ENCODE measurements around the gene RXFP1. TPM values are rescaled to one million over a fixed set of nuclear protein-coding genes. Genes with fewer than 3 reads are reported as not detected.

The RXFP1 gene
- total and polyA plus RNA-seq, 9 donors = 0.05 to 1.1 (median 0.23) TPM

DNA sequence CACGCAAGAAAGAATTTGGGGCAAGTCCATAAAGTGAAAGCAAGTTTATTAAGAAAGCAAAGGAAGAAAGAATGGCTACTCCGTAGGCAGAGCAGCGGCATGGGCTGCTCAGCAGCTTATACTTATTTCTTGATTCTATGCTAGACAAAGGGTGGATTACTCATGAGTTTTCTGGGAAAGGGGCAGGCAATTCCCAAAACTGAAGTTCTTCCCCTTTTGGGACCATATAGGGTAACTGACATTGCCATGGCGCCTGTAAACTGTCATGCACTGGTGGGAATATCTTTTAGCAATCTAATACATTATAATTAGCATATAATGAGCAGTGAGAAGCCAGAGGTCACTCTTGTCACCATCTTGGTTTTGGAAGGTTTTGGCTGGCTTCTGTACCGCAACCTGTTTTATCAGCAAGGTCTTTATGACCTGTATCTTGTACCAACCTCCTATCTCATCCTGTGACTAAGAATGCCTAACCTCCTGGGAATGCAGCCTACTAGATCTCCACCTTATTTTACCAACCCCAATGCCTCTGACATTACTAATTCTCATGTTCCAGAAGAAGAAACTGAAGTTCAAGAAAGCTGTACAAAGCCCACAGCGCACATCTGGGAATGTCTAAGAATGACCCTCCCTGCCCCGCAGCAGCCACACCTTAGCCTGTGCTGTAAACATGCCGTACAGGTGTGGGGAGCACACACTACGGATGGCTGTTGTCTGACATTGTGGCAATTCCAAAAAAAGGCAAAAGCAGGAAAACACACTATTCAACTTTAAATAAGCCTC, 18.6 kb downstream of the RXFP1 start:
- Histone ChIP-seq H3K27ac (ENCODE audit: low read length) (no peak overlapping the region), H3K4me3 (ENCODE audit: low read length) (no peak overlapping the region), H3K27me3 (ENCODE audit: control insufficient read depth, insufficient read depth, low read length) (no peaks in the 10 kb centered on the region), H3K9me3 (replicated peaks; ENCODE audit: control insufficient read depth, low read depth, low read length) (no peaks in the 10 kb centered on the region), H3K36me3 (ENCODE audit: control insufficient read depth, insufficient read depth, low read length) (no peaks in the 10 kb centered on the region), H3K4me1 (ENCODE audit: control insufficient read depth, insufficient read depth, low read length) (no peaks in the 10 kb centered on the region)
- DNase-seq = no peak
- 75% methylated on average over 4 of the region's 9 CpGs for WGBS (ENCODE audit: insufficient coverage)

DNA sequence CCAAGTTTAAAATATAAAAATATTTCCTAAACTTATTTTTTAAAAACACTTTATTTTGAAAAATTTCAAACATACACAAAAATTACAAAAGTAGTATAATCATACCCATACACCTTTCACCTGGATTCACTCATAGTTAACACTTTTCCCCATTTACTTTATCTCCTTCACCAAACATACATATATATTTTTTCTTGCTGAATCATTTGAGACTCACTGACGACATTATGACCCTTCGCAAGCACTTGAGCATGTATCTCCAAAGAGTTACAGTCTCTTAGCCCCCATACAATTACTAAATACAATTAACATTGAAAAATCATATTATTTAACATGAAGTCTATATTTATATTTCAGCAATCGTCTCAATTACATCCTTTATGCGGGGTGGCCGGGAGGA, 19.8 kb downstream of the RXFP1 start:
- no peak for DNase-seq
- no peak overlapping the region for H3K4me3 ChIP-seq (ENCODE audit: low read length)
- no peaks in the 10 kb centered on the region for H3K36me3 ChIP-seq (ENCODE audit: control insufficient read depth, insufficient read depth, low read length)
- WGBS (ENCODE audit: insufficient coverage) = no CpG with 5 or more reads among the region's 5 CpGs
- H3K9me3 ChIP-seq (replicated peaks; ENCODE audit: control insufficient read depth, low read depth, low read length) = no peaks in the 10 kb centered on the region
- no peaks in the 10 kb centered on the region for H3K27me3 ChIP-seq (ENCODE audit: control insufficient read depth, insufficient read depth, low read length)
- no peak overlapping the region for H3K27ac ChIP-seq (ENCODE audit: low read length)
- H3K4me1 ChIP-seq (ENCODE audit: control insufficient read depth, insufficient read depth, low read length) = no peaks in the 10 kb centered on the region

DNA sequence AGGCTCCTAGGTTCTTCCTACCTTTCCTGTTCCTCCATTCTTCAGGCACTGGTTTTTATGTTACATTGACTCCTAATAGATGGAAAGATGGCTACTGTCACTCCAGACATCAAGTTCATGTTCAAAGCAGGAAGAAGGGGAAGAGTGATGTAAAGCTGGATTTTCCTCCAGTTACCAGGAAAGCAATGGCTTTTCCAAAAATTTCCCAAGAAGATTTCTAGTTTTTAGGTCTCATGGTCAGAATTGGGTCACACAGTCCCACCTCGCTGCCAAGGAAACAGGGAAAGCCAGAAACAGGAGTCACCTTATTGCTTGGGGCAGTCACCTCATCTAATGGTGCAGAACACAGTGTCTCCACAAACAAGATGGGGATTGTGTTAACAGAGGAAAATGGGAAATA, 21.5 kb downstream of the RXFP1 start:
- H3K27ac ChIP-seq (ENCODE audit: low read length) = no peak overlapping the region
- H3K4me3 ChIP-seq (ENCODE audit: low read length) = no peak overlapping the region
- H3K27me3 ChIP-seq (ENCODE audit: control insufficient read depth, insufficient read depth, low read length) = no peaks in the 10 kb centered on the region
- no peaks in the 10 kb centered on the region for H3K4me1 ChIP-seq (ENCODE audit: control insufficient read depth, insufficient read depth, low read length)
- H3K36me3 ChIP-seq (ENCODE audit: control insufficient read depth, insufficient read depth, low read length) = no peaks in the 10 kb centered on the region
- whole genome bisulfite sequencing (ENCODE audit: insufficient coverage) = 86% methylated on average over 1 of the region's 1 CpG
- no peaks in the 10 kb centered on the region for H3K9me3 ChIP-seq (replicated peaks; ENCODE audit: control insufficient read depth, low read depth, low read length)
- no peak for DNase-seq

DNA sequence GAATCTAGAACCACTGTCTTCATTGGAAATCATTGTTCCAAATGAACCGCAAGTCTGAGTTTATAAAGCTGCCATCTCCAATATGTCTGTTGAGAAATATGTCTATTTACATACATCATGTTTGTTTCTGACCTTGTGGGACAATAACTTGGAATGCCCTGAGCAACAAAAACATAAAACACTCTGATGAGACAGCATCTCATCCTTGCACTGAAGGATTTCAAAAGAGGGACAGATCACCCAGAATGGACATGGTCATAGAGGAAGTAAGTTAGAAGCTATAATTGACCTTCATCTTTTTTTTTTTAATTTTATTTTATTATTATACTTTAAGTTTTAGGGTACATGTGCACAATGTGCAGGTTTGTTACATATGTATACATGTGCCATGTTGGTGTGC, 22.5 kb downstream of the RXFP1 start:
- Histone ChIP-seq H3K4me1 (ENCODE audit: control insufficient read depth, insufficient read depth, low read length) (no peaks in the 10 kb centered on the region), H3K9me3 (replicated peaks; ENCODE audit: control insufficient read depth, low read depth, low read length) (no peaks in the 10 kb centered on the region), H3K36me3 (ENCODE audit: control insufficient read depth, insufficient read depth, low read length) (no peaks in the 10 kb centered on the region), H3K27ac (ENCODE audit: low read length) (no peak overlapping the region), H3K27me3 (ENCODE audit: control insufficient read depth, insufficient read depth, low read length) (no peaks in the 10 kb centered on the region), H3K4me3 (ENCODE audit: low read length) (no peak overlapping the region)
- DNase-seq = no peak
- no CpG with 5 or more reads among the region's 1 CpG for WGBS (ENCODE audit: insufficient coverage)

DNA sequence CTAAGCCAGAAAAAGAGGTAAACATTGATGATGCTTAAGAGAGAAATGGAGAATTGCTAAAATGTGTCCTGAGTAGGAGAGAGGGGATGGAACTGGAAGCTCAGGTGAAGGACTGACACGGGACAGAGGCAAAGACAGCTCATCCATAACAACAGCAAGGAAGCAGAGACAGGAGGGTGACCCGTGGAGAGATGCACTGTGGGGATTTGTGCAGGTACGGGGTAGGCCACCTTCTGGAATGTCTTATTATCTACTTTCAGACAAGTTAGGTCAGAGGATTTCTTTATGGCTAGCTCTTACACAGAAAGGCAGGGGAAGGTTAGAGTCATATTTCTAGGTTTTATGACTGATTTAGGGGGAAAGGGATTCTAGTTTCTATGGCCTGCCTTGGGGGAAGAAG, 31.7 kb downstream of the RXFP1 start:
- Histone ChIP-seq H3K27ac (ENCODE audit: low read length) (no peak overlapping the region), H3K36me3 (ENCODE audit: control insufficient read depth, insufficient read depth, low read length) (no peaks in the 10 kb centered on the region), H3K27me3 (ENCODE audit: control insufficient read depth, insufficient read depth, low read length) (no peaks in the 10 kb centered on the region), H3K9me3 (replicated peaks; ENCODE audit: control insufficient read depth, low read depth, low read length) (no peaks in the 10 kb centered on the region), H3K4me1 (ENCODE audit: control insufficient read depth, insufficient read depth, low read length) (no peaks in the 10 kb centered on the region), H3K4me3 (ENCODE audit: low read length) (no peak overlapping the region)
- no peak for DNase-seq
- WGBS (ENCODE audit: insufficient coverage) = 75% methylated on average over 1 of the region's 3 CpGs

DNA sequence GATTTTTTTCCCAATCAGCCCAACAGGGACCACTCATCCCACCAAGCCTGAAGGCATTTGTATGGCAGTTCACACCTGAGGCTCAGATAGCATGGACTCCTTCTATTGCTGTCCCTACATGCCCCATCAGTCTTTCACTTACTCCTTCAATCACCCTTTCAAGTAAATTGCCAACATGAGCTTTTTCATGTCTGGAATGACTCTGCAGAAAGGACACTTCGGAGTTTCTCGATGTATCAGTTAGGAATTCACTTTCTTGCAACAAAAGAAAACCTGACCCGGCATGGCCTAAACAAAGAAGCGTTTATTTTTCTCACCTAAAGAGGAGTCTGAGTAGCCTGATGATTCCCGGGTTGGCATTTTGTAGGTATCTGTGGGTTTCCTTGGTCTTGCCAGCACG, 38.6 kb downstream of the RXFP1 start:
- Histone ChIP-seq H3K4me1 (ENCODE audit: control insufficient read depth, insufficient read depth, low read length) (no peaks in the 10 kb centered on the region), H3K27me3 (ENCODE audit: control insufficient read depth, insufficient read depth, low read length) (no peaks in the 10 kb centered on the region), H3K36me3 (ENCODE audit: control insufficient read depth, insufficient read depth, low read length) (no peaks in the 10 kb centered on the region), H3K27ac (ENCODE audit: low read length) (no peak overlapping the region), H3K9me3 (replicated peaks; ENCODE audit: control insufficient read depth, low read depth, low read length) (no peaks in the 10 kb centered on the region), H3K4me3 (ENCODE audit: low read length) (no peak overlapping the region)
- no peak for DNase-seq
- WGBS (ENCODE audit: insufficient coverage) = 100% methylated on average over 1 of the region's 6 CpGs

DNA sequence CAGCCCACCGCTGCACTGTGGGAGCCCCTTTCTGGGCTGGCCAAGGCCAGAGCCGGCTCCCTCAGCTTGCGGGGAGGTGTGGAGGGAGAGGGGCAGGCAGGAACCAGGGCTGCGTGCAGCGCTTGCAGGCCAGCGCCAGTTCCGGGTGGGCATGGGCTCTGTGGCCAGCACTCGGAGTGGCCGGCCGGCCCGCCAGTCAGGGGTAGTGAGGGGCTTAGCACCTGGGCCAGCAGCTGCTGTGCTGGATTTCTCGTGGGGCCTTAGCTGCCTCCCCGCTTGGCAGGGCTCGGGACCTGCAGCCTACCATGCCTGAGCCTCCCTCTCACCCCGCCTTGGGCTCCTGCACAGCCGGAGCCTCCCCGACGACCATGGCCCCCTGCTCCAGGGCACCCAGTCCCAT, 45.2 kb downstream of the RXFP1 start:
- H3K36me3 ChIP-seq (ENCODE audit: control insufficient read depth, insufficient read depth, low read length) = no peaks in the 10 kb centered on the region
- WGBS (ENCODE audit: insufficient coverage) = 95% methylated on average over 18 of the region's 18 CpGs
- no peaks in the 10 kb centered on the region for H3K4me1 ChIP-seq (ENCODE audit: control insufficient read depth, insufficient read depth, low read length)
- DNase-seq = no peak
- no peaks in the 10 kb centered on the region for H3K9me3 ChIP-seq (replicated peaks; ENCODE audit: control insufficient read depth, low read depth, low read length)
- H3K27ac ChIP-seq (ENCODE audit: low read length) = no peak overlapping the region
- no peak overlapping the region for H3K4me3 ChIP-seq (ENCODE audit: low read length)
- no peaks in the 10 kb centered on the region for H3K27me3 ChIP-seq (ENCODE audit: control insufficient read depth, insufficient read depth, low read length)

DNA sequence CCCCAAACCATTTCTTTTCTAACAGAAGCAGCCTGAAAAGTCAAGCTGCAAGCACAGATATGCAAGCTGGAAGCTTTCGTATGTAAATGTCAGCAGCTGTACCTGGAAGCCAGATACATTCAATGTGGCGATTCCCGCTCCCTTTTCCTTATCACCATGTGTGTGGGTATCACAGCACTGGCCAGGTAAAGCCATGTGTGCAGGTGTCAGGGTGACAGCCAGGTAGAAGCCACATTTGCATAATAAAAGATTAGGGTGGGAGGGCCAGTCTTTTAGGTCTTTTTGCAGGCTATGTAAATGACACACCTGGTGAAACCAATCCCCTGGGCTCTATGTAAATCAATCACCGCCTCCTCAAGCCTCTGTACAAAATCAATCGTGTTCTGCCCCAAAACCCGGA, 50.1 kb downstream of the RXFP1 start:
- WGBS (ENCODE audit: insufficient coverage) = 64% methylated on average over 4 of the region's 6 CpGs
- Histone ChIP-seq H3K9me3 (replicated peaks; ENCODE audit: control insufficient read depth, low read depth, low read length) (no peaks in the 10 kb centered on the region), H3K27ac (ENCODE audit: low read length) (no peak overlapping the region), H3K4me1 (ENCODE audit: control insufficient read depth, insufficient read depth, low read length) (no peaks in the 10 kb centered on the region), H3K36me3 (ENCODE audit: control insufficient read depth, insufficient read depth, low read length) (no peaks in the 10 kb centered on the region), H3K27me3 (ENCODE audit: control insufficient read depth, insufficient read depth, low read length) (no peaks in the 10 kb centered on the region), H3K4me3 (ENCODE audit: low read length) (no peak overlapping the region)
- DNase-seq = no peak

DNA sequence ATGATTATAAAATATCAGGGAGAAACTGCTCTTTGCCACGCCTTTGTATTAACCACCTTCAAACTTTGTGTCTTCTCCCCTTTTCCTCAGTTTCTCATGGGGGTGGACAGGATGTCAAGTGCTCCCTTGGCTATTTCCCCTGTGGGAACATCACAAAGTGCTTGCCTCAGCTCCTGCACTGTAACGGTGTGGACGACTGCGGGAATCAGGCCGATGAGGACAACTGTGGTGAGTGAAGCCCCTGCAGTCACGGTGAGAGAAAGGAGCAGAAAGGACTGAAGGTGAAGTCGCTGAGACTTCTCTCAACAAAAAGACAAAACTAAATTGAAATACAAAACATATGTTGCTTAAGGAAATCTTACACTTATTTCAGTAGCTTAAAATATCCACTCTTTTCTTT, 50.9 kb downstream of the RXFP1 start:
- DNase-seq = no peak
- H3K4me1 ChIP-seq (ENCODE audit: control insufficient read depth, insufficient read depth, low read length) = no peaks in the 10 kb centered on the region
- WGBS (ENCODE audit: insufficient coverage) = 100% methylated on average over 1 of the region's 7 CpGs

DNA sequence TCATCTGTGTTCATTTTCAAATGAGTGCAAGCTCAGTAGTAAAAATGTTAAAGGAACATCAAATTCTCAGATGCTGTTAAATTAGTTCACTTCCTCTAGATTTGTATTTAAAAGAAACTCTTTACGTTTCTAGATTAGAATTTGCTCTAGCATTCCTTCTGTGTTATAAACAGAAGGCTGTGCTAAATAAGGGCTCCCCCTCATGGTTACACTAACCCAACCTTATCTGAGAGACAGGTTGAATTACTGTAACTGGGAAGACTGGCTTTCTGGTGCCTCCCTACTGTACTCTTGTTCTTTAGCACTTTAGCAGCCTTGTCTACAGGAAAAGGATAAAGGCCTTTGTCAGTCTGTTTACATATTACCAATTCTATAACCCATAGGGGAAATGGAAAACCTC, 56.8 kb downstream of the RXFP1 start:
- WGBS (ENCODE audit: insufficient coverage) = no CpG with 5 or more reads among the region's 1 CpG
- H3K36me3 ChIP-seq (ENCODE audit: control insufficient read depth, insufficient read depth, low read length) = no peaks in the 10 kb centered on the region
- H3K9me3 ChIP-seq (replicated peaks; ENCODE audit: control insufficient read depth, low read depth, low read length) = no peaks in the 10 kb centered on the region
- H3K27me3 ChIP-seq (ENCODE audit: control insufficient read depth, insufficient read depth, low read length) = no peaks in the 10 kb centered on the region
- peak; percentile 20 for DNase-seq
- H3K4me1 ChIP-seq (ENCODE audit: control insufficient read depth, insufficient read depth, low read length) = no peaks in the 10 kb centered on the region
- no peak overlapping the region for H3K27ac ChIP-seq (ENCODE audit: low read length)
- H3K4me3 ChIP-seq (ENCODE audit: low read length) = no peak overlapping the region

More for the DNA sequence above, 50.9 kb downstream of the RXFP1 start:
- Histone ChIP-seq H3K36me3 (ENCODE audit: control insufficient read depth, insufficient read depth, low read length) (no peaks in the 10 kb centered on the region), H3K4me3 (ENCODE audit: low read length) (no peak overlapping the region), H3K27me3 (ENCODE audit: control insufficient read depth, insufficient read depth, low read length) (no peaks in the 10 kb centered on the region), H3K9me3 (replicated peaks; ENCODE audit: control insufficient read depth, low read depth, low read length) (no peaks in the 10 kb centered on the region), H3K27ac (ENCODE audit: low read length) (no peak overlapping the region)

DNA sequence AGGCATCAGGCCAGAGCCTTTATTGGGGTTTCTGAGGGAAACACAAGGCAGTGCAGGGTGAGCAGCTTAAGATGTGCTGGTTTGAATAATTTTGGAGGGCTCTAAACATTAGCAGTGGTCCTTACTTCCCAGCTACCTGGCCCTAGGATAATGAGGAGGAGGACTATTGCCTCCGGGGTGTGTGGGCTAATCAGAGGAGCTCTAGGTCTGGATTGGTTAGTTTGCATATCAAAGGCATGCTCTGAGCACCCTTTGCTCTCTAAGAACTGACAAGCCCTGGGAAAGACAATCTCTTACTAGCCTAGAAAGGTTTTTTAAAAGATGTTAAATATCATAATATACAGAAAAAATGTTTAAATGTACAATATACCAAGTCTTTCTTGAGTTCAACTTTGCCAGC, 58.4 kb downstream of the RXFP1 start:
- WGBS (ENCODE audit: insufficient coverage) = no CpG with 5 or more reads among the region's 1 CpG
- Histone ChIP-seq H3K36me3 (ENCODE audit: control insufficient read depth, insufficient read depth, low read length) (no peaks in the 10 kb centered on the region), H3K4me1 (ENCODE audit: control insufficient read depth, insufficient read depth, low read length) (no peaks in the 10 kb centered on the region), H3K27me3 (ENCODE audit: control insufficient read depth, insufficient read depth, low read length) (no peaks in the 10 kb centered on the region), H3K9me3 (replicated peaks; ENCODE audit: control insufficient read depth, low read depth, low read length) (no peaks in the 10 kb centered on the region), H3K4me3 (ENCODE audit: low read length) (no peak overlapping the region), H3K27ac (ENCODE audit: low read length) (no peak overlapping the region)
- no peak for DNase-seq
